ENCODE measurements around the gene IFI35. TPM values are rescaled to one million over a fixed set of nuclear protein-coding genes. Genes with fewer than 3 reads are reported as not detected.
"Not testable (repeated sequence)": the region's sequence is repeated elsewhere in the genome, so short reads cannot be mapped to it uniquely, and the experiment has no call there.

IFI35 gene
- total RNA-seq, 2 experiments from 2014 or later = 6.3 to 8.6 TPM

- Histone ChIP-seq H2AFZ (ENCODE audit: low read length) (no peak overlapping the region), H3K9me2 (ENCODE audit: insufficient read depth, low read length) (no peaks in the 10 kb centered on the region), H3K4me1 (ENCODE audit: insufficient read depth, low read length, poor library complexity, severe bottlenecking) (peaks cover 21% of the 10 kb centered on the region), H3K27ac (ENCODE audit: low read depth, low read length, poor library complexity, severe bottlenecking) (no peak overlapping the region), H3K79me2 (ENCODE audit: insufficient read depth, low read depth, low read length) (peaks cover 20% of the 10 kb centered on the region; the same call in 1 of the 2 replicates), H3K4me3 (ENCODE audit: low read depth, low read length, poor library complexity, severe bottlenecking) (no peak overlapping the region), H4K20me1 (ENCODE audit: insufficient read depth, low read length) (no peaks in the 10 kb centered on the region), H3K4me2 (ENCODE audit: low read length) (no peak overlapping the region; the same call in 1 of the 2 replicates), H3K9me3 (ENCODE audit: low read length) (no peaks in the 10 kb centered on the region), H3K36me3 (ENCODE audit: insufficient read depth, low read length) (peaks cover 90% of the 10 kb centered on the region)
- intact Hi-C loops (cut with micrococcal nuclease; ENCODE audit: unreplicated experiment) = no loop called here
- ChIA-PET CTCF (ENCODE audit: unreplicated experiment) (no interaction called here), POLR2A (no interaction called here)
- no peak for DNase-seq (ENCODE audit: low spot score)
- TF ChIP-seq EZH2phosphoT487 (IDR thresholded peaks at IDR 0.05; ENCODE audit: borderline replicate concordance, low read depth, low read length) (no peak), CTCF (conservative IDR thresholded peaks at IDR 0.05; ENCODE audit: low read length) (no peak)
- BruUV-seq (replicated peaks) = no TSS peak
Measured at GRCh38 chr17:42989726-42990652, 16.6 kb upstream of the IFI35 start.

GRCh38 chr17:42991471-42991870, 15.1 kb upstream of the IFI35 start:
- no peaks in the 10 kb centered on the region for H4K20me1 ChIP-seq (ENCODE audit: insufficient read depth, low read length)
- no peak for DNase-seq (ENCODE audit: low spot score)
- ChIA-PET POLR2A (no interaction called here), CTCF (ENCODE audit: unreplicated experiment) (no interaction called here)
- intact Hi-C loops (cut with micrococcal nuclease; ENCODE audit: unreplicated experiment) = no loop called here
- H3K4me1 ChIP-seq (ENCODE audit: insufficient read depth, low read length, poor library complexity, severe bottlenecking) = peaks cover 9% of the 10 kb centered on the region
- peaks cover 10% of the 10 kb centered on the region; the same call in 1 of the 2 replicates for H3K79me2 ChIP-seq (ENCODE audit: insufficient read depth, low read depth, low read length)
- H3K36me3 ChIP-seq (ENCODE audit: insufficient read depth, low read length) = peaks cover 85% of the 10 kb centered on the region
- no TSS peak for BruUV-seq (replicated peaks)
- H3K4me3 ChIP-seq (ENCODE audit: low read depth, low read length, poor library complexity, severe bottlenecking) = no peak overlapping the region
- no peak overlapping the region for H3K4me2 ChIP-seq (ENCODE audit: low read length)
- H3K27ac ChIP-seq (ENCODE audit: low read depth, low read length, poor library complexity, severe bottlenecking) = no peak overlapping the region
- H2AFZ ChIP-seq (ENCODE audit: low read length) = no peak overlapping the region
- no peaks in the 10 kb centered on the region for H3K9me3 ChIP-seq (ENCODE audit: low read length)
- TF ChIP-seq CTCF (conservative IDR thresholded peaks at IDR 0.05; ENCODE audit: low read length) (no peak), EZH2phosphoT487 (IDR thresholded peaks at IDR 0.05; ENCODE audit: borderline replicate concordance, low read depth, low read length) (no peak)
- H3K9me2 ChIP-seq (ENCODE audit: insufficient read depth, low read length) = no peaks in the 10 kb centered on the region

GRCh38 chr17:42992872-42993271, 13.7 kb upstream of the IFI35 start:
- no peak for TF ChIP-seq EZH2phosphoT487 (IDR thresholded peaks at IDR 0.05; ENCODE audit: borderline replicate concordance, low read depth, low read length)
- TF ChIP-seq CTCF (conservative IDR thresholded peaks at IDR 0.05; ENCODE audit: low read length) = no peak
- no peak overlapping the region for H3K4me2 ChIP-seq (ENCODE audit: low read length)
- H3K4me1 ChIP-seq (ENCODE audit: insufficient read depth, low read length, poor library complexity, severe bottlenecking) = peaks cover 19% of the 10 kb centered on the region
- no TSS peak for BruUV-seq (replicated peaks)
- H3K27ac ChIP-seq (ENCODE audit: low read depth, low read length, poor library complexity, severe bottlenecking) = no peak overlapping the region
- H3K9me2 ChIP-seq (ENCODE audit: insufficient read depth, low read length) = no peaks in the 10 kb centered on the region
- intact Hi-C loops (cut with micrococcal nuclease; ENCODE audit: unreplicated experiment) = no loop called here
- no peaks in the 10 kb centered on the region for H4K20me1 ChIP-seq (ENCODE audit: insufficient read depth, low read length)
- ChIA-PET POLR2A (no interaction called here), CTCF (ENCODE audit: unreplicated experiment) (no interaction called here)
- H3K79me2 ChIP-seq (ENCODE audit: insufficient read depth, low read depth, low read length) = no peaks in the 10 kb centered on the region
- H3K36me3 ChIP-seq (ENCODE audit: insufficient read depth, low read length) = peaks cover 71% of the 10 kb centered on the region
- no peak for DNase-seq (ENCODE audit: low spot score)
- no peaks in the 10 kb centered on the region for H3K9me3 ChIP-seq (ENCODE audit: low read length)
- no peak overlapping the region for H2AFZ ChIP-seq (ENCODE audit: low read length)
- no peak overlapping the region for H3K4me3 ChIP-seq (ENCODE audit: low read depth, low read length, poor library complexity, severe bottlenecking)

GRCh38 chr17:42993913-42994312, 12.7 kb upstream of the IFI35 start:
- POLR2A ChIA-PET; H3K9me3 ChIP-seq (ENCODE audit: low read length); H2AFZ ChIP-seq (ENCODE audit: low read length); H3K27ac ChIP-seq (ENCODE audit: low read depth, low read length, poor library complexity, severe bottlenecking); DNase-seq (ENCODE audit: low spot score); intact Hi-C loops (cut with micrococcal nuclease; ENCODE audit: unreplicated experiment); H3K4me3 ChIP-seq (ENCODE audit: low read depth, low read length, poor library complexity, severe bottlenecking); CTCF ChIA-PET (ENCODE audit: unreplicated experiment); H3K4me2 ChIP-seq (ENCODE audit: low read length); H3K79me2 ChIP-seq (ENCODE audit: insufficient read depth, low read depth, low read length); BruUV-seq (replicated peaks); H4K20me1 ChIP-seq (ENCODE audit: insufficient read depth, low read length); H3K9me2 ChIP-seq (ENCODE audit: insufficient read depth, low read length): not testable (repeated sequence)
- H3K4me1 ChIP-seq (ENCODE audit: insufficient read depth, low read length, poor library complexity, severe bottlenecking) = peaks cover 19% of the 10 kb centered on the region
- H3K36me3 ChIP-seq (ENCODE audit: insufficient read depth, low read length) = peaks cover 66% of the 10 kb centered on the region
